ENCODE results near the gene TRIM24.

DNA sequence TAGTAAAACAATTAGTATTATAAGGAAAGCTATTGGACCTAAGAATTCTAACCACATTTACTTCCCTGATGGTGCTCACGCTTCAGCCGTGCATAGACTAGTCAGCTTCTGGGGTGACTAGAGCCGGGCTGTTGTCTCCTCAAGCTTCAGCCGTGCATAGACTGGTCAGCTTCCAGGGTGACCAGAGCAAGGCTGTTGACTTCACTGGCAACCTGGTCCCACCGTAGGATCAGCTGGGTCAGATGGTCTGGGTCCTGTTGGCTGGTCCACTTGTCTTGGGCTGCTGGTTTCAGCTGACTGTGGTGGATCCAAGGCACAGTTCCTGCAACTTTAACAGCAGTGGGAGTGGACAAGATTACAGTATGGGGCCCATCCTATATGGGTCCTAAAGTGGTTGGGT lies 99.4 kb downstream of the TRIM24 start:
- TF ChIP-seq, protein P1, sequence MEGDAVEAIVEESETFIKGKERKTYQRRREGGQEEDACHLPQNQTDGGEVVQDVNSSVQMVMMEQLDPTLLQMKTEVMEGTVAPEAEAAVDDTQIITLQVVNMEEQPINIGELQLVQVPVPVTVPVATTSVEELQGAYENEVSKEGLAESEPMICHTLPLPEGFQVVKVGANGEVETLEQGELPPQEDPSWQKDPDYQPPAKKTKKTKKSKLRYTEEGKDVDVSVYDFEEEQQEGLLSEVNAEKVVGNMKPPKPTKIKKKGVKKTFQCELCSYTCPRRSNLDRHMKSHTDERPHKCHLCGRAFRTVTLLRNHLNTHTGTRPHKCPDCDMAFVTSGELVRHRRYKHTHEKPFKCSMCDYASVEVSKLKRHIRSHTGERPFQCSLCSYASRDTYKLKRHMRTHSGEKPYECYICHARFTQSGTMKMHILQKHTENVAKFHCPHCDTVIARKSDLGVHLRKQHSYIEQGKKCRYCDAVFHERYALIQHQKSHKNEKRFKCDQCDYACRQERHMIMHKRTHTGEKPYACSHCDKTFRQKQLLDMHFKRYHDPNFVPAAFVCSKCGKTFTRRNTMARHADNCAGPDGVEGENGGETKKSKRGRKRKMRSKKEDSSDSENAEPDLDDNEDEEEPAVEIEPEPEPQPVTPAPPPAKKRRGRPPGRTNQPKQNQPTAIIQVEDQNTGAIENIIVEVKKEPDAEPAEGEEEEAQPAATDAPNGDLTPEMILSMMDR (IDR thresholded peaks at IDR 0.05; ENCODE audit: low read depth, low read length, missing input control), result no peak
- no peak for TF ChIP-seq SP1 (IDR thresholded peaks at IDR 0.05)
- no peak for TF ChIP-seq TAF1 (conservative IDR thresholded peaks at IDR 0.05)
- TF ChIP-seq REST (IDR thresholded peaks at IDR 0.05), result no peak
- TF ChIP-seq MAX (IDR thresholded peaks at IDR 0.05), result no peak
- no peak for TF ChIP-seq YY1 (IDR thresholded peaks at IDR 0.05)
- TF ChIP-seq, protein P2, sequence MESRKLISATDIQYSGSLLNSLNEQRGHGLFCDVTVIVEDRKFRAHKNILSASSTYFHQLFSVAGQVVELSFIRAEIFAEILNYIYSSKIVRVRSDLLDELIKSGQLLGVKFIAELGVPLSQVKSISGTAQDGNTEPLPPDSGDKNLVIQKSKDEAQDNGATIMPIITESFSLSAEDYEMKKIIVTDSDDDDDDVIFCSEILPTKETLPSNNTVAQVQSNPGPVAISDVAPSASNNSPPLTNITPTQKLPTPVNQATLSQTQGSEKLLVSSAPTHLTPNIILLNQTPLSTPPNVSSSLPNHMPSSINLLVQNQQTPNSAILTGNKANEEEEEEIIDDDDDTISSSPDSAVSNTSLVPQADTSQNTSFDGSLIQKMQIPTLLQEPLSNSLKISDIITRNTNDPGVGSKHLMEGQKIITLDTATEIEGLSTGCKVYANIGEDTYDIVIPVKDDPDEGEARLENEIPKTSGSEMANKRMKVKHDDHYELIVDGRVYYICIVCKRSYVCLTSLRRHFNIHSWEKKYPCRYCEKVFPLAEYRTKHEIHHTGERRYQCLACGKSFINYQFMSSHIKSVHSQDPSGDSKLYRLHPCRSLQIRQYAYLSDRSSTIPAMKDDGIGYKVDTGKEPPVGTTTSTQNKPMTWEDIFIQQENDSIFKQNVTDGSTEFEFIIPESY (IDR thresholded peaks at IDR 0.05), result no peak
- no peak for TF ChIP-seq RXRA (IDR thresholded peaks at IDR 0.05)
- TF ChIP-seq RAD21 (IDR thresholded peaks at IDR 0.05), result no peak

All from liver (tissue), 3 donors.